CD4-positive, alpha-beta T cell treated with Interleukin-4 for 1 hour (primary cell): ENCODE measurements around the gene TMED8.
"Not testable (repeated sequence)": the region's sequence is repeated elsewhere in the genome, so short reads cannot be mapped to it uniquely, and the experiment has no call there.

Experiments
- DNase-seq, 2 donors: peaks; one replicate each; pipeline ENCODE4 v3.0.0-alpha.2; 2020 to 2022

Gene TMED8

GRCh38 chr14:77376771-77377501 lies at the start of gene TMED8, which contains the start of gene SAMD15:
Gene TMED8 (minus strand): TSS chr14:77377094. CDS start chr14:77377053, 41 bp downstream.
Gene SAMD15 (plus strand): TSS chr14:77377379. CDS start chr14:77377419, 40 bp downstream.
- peak; percentile 83 to 84 for DNase-seq

GRCh38 chr14:77426396-77426795 lies 49.5 kb upstream of the TMED8 start:
- no peak for DNase-seq

- DNase-seq: no peak
Observed at GRCh38 chr14:77424862-77425261, 48.0 kb upstream of the TMED8 start.

GRCh38 chr14:77423423-77423822 lies 46.5 kb upstream of the TMED8 start, which contains the start of gene NOXRED1:
Gene NOXRED1 (minus strand): TSS chr14:77423523. CDS start chr14:77422889, 634 bp downstream.
- DNase-seq: no peak

GRCh38 chr14:77421201-77421600 lies 44.3 kb upstream of the TMED8 start:
- no peak for DNase-seq

GRCh38 chr14:77416836-77417235 lies 39.9 kb upstream of the TMED8 start:
- no peak for DNase-seq

GRCh38 chr14:77416098-77416497 lies 39.2 kb upstream of the TMED8 start:
- not testable (repeated sequence) for DNase-seq

- not testable (repeated sequence) for DNase-seq
Observed at GRCh38 chr14:77415403-77416030, 38.6 kb upstream of the TMED8 start.

GRCh38 chr14:77409131-77409533 lies 32.2 kb upstream of the TMED8 start:
- DNase-seq: no peak

- DNase-seq: no peak
Observed at GRCh38 chr14:77407158-77407557, 30.3 kb upstream of the TMED8 start.

GRCh38 chr14:77406718-77407117 lies 29.8 kb upstream of the TMED8 start:
- DNase-seq: no peak

- no peak for DNase-seq
Observed at GRCh38 chr14:77406086-77406485, 29.2 kb upstream of the TMED8 start.

- no peak for DNase-seq
Observed at GRCh38 chr14:77403768-77404167, 26.9 kb upstream of the TMED8 start.

- no peak for DNase-seq
Observed at GRCh38 chr14:77400216-77400615, 23.3 kb upstream of the TMED8 start.

- no peak for DNase-seq
Observed at GRCh38 chr14:77390188-77390587, 13.3 kb upstream of the TMED8 start.

GRCh38 chr14:77378701-77379100 lies 1.8 kb upstream of the TMED8 start:
- DNase-seq: no peak

GRCh38 chr14:77377502-77377844 lies 579 bp upstream of the TMED8 start:
- DNase-seq: no peak

- peak in 1 of 2 donors; percentile 19 for DNase-seq
Observed at GRCh38 chr14:77375973-77376770, 722 bp downstream of the TMED8 start.

GRCh38 chr14:77375164-77375950 lies 1.5 kb downstream of the TMED8 start:
- no peak for DNase-seq

- peak in 1 of 2 donors; percentile 50 for DNase-seq
Observed at GRCh38 chr14:77372304-77372841, 4.5 kb downstream of the TMED8 start.

- DNase-seq: peak in 1 of 2 donors; percentile 38
Observed at GRCh38 chr14:77369285-77369684, 7.6 kb downstream of the TMED8 start.

GRCh38 chr14:77364146-77364545 lies 12.7 kb downstream of the TMED8 start:
- DNase-seq: no peak
